GM12878 (cell line): ENCODE measurements around the gene PKM. TPM values are rescaled to one million over a fixed set of nuclear protein-coding genes. Genes with fewer than 3 reads are reported as not detected.

Experiments
- BRCA1 ChIP-seq: IDR thresholded peaks from 2 replicates; pipeline ENCODE4 v1.6.1; 2011; ENCODE audit warnings: low read depth, low read length, improper control_type of control experiment
- CBX3 ChIP-seq: fragments of 200-600 bp; sonication (generic); IDR thresholded peaks from 2 replicates; pipeline ENCODE4 v1.6.1; 2016; ENCODE audit warnings: low read depth, borderline replicate concordance
- CEBPB ChIP-seq, 2 experiments: fragments of 150-350 bp in 1 of 2; IDR thresholded peaks; 2 replicates each; pipeline ENCODE4 v1.6.1; 2012 to 2014; ENCODE audit warnings: low read depth in 2 of 2, low read length in 2 of 2, borderline replicate concordance in 1 of 2, inconsistent platforms in 1 of 2
- DPF2 ChIP-seq: fragments of 450-650 bp; IDR thresholded peaks from 2 replicates; pipeline ENCODE4 v1.6.1; 2017; ENCODE audit warnings: mild to moderate bottlenecking
- EED ChIP-seq: sonication (generic); IDR thresholded peaks from 2 replicates; pipeline ENCODE4 v1.6.1; 2016; ENCODE audit warnings: antibody characterized with exemption, low read depth
- ETV6 ChIP-seq, 2 experiments: fragments of 450-650 bp in 1 of 2; IDR thresholded peaks in 1 of 2; conservative IDR thresholded peaks in 1 of 2; 2 replicates each; pipeline ENCODE4 v1.6.1; 2014; ENCODE audit warnings: antibody characterized with exemption in 1 of 2, borderline replicate concordance in 1 of 2, low read depth in 1 of 2, mild to moderate bottlenecking in 1 of 2, moderate library complexity in 1 of 2
- FOXK2 ChIP-seq: fragments of 450-650 bp; IDR thresholded peaks from 2 replicates; pipeline ENCODE4 v1.6.1; 2017; ENCODE audit warnings: mild to moderate bottlenecking, moderate library complexity
- JUND ChIP-seq: IDR thresholded peaks from 2 replicates; pipeline ENCODE4 v1.6.1; 2012; ENCODE audit warnings: low read depth, mild to moderate bottlenecking, low read length, improper control_type of control experiment, moderate library complexity
- MEF2B ChIP-seq: fragments of 450-650 bp; IDR thresholded peaks from 2 replicates; pipeline ENCODE4 v1.6.1; 2018; ENCODE audit warnings: mild to moderate bottlenecking, moderate library complexity; ENCODE audit not compliant: partially characterized antibody, poor library complexity, severe bottlenecking
- MYB ChIP-seq: fragments of 150-350 bp; IDR thresholded peaks from 2 replicates; pipeline ENCODE4 v1.6.1; 2014; ENCODE audit warnings: mild to moderate bottlenecking, low read depth, low read length, borderline replicate concordance
- PAX5 ChIP-seq: IDR thresholded peaks from 2 replicates; pipeline ENCODE4 v1.6.1; 2011; ENCODE audit warnings: low read depth, low read length, borderline replicate concordance
- POLR2AphosphoS2 ChIP-seq: IDR thresholded peaks from 2 replicates; pipeline ENCODE4 v1.6.1; 2011; ENCODE audit warnings: low read depth, mild to moderate bottlenecking, low read length, improper control_type of control experiment, moderate library complexity
- POU2F2 ChIP-seq: IDR thresholded peaks from 3 replicates; pipeline ENCODE4 v1.6.1; 2011; ENCODE audit warnings: low read depth, mild to moderate bottlenecking, low read length, borderline replicate concordance
- PRDM15 ChIP-seq: fragments of 450-650 bp; formaldehyde crosslinking; IDR thresholded peaks from 2 replicates; pipeline ENCODE4 v1.4.0; 2020; ENCODE audit warnings: mild to moderate bottlenecking, moderate library complexity
- SP1 ChIP-seq: IDR thresholded peaks from one replicate; pipeline ENCODE4 v1.6.1; 2011; ENCODE audit warnings: low read depth, low read length
- USF1 ChIP-seq: IDR thresholded peaks from 2 replicates; pipeline ENCODE4 v1.6.1; 2011; ENCODE audit warnings: borderline replicate concordance, low read depth, mild to moderate bottlenecking, moderate library complexity, mixed read lengths, low read length; ENCODE audit not compliant: insufficient read depth; ENCODE audit errors: extremely low read length
- ZBED1 ChIP-seq: IDR thresholded peaks from 2 replicates; pipeline ENCODE4 v1.6.1; 2016; ENCODE audit warnings: borderline replicate concordance
- ZNF217 ChIP-seq: fragments of 450-650 bp; IDR thresholded peaks from 2 replicates; pipeline ENCODE4 v1.6.1; 2017; ENCODE audit warnings: antibody characterized with exemption, mild to moderate bottlenecking
- ZSCAN29 ChIP-seq: fragments of 450-650 bp; IDR thresholded peaks from 2 replicates; pipeline ENCODE4 v1.6.1; 2017; ENCODE audit warnings: mild to moderate bottlenecking, moderate library complexity
- polyA plus RNA-seq, 11 experiments: library from polyadenylated mRNA; depleted of rRNA in 4 of 11; unstranded in 6 of 11; stranded (reverse) in 5 of 11; fragments of >200 nt; fragmentation: Nextera tagmentation in 4 of 11; fragmentation: Illumina TruSeq in 1 of 11; extraction: Ambion mirVana in 4 of 11; extraction: Trizol in 1 of 11; gene quantifications; 1 replicate in 1 of 11; 2 replicates in 10 of 11; pipeline versions ENCODE4 v1.2.1 to v1.2.3, GENCODE V29; 2011 to 2016; ENCODE audit warnings: inconsistent platforms in 2 of 11, missing spikeins in 2 of 11, low read depth in 1 of 11
- total RNA-seq, 4 experiments: library from RNA; depleted of rRNA in 3 of 4; stranded (reverse); fragments of >200 nt in 3 of 4; fragmentation: Illumina TruSeq in 1 of 4; extraction: Trizol in 1 of 4; gene quantifications; 2 replicates each; pipeline versions ENCODE4 v1.2.1 to v1.2.3, GENCODE V29; 2013 to 2021
- TF ChIP-seq, protein P1 (sequence below): IDR thresholded peaks from 2 replicates; pipeline ENCODE4 v1.6.1; 2012; ENCODE audit warnings: low read depth, low read length, improper control_type of control experiment
- TF ChIP-seq, protein P2 (sequence below): fragments of 450-650 bp; IDR thresholded peaks from 2 replicates; pipeline ENCODE4 v1.6.1; 2017; ENCODE audit warnings: mild to moderate bottlenecking, low read depth, inconsistent platforms; ENCODE audit not compliant: poor library complexity, severe bottlenecking

Gene PKM
- total and polyA plus RNA-seq, 10 of the 15 experiments (the other 5 are each of a cell fraction or from before 2014, with no cell fraction given) = 491 to 2,011 (median 1,433) TPM

- TF ChIP-seq, protein P1, sequence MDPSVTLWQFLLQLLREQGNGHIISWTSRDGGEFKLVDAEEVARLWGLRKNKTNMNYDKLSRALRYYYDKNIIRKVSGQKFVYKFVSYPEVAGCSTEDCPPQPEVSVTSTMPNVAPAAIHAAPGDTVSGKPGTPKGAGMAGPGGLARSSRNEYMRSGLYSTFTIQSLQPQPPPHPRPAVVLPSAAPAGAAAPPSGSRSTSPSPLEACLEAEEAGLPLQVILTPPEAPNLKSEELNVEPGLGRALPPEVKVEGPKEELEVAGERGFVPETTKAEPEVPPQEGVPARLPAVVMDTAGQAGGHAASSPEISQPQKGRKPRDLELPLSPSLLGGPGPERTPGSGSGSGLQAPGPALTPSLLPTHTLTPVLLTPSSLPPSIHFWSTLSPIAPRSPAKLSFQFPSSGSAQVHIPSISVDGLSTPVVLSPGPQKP = no peak
- no peak for TF ChIP-seq POU2F2
- no peak; the same call in 1 of the 2 replicates for TF ChIP-seq EED
- TF ChIP-seq, protein P2, sequence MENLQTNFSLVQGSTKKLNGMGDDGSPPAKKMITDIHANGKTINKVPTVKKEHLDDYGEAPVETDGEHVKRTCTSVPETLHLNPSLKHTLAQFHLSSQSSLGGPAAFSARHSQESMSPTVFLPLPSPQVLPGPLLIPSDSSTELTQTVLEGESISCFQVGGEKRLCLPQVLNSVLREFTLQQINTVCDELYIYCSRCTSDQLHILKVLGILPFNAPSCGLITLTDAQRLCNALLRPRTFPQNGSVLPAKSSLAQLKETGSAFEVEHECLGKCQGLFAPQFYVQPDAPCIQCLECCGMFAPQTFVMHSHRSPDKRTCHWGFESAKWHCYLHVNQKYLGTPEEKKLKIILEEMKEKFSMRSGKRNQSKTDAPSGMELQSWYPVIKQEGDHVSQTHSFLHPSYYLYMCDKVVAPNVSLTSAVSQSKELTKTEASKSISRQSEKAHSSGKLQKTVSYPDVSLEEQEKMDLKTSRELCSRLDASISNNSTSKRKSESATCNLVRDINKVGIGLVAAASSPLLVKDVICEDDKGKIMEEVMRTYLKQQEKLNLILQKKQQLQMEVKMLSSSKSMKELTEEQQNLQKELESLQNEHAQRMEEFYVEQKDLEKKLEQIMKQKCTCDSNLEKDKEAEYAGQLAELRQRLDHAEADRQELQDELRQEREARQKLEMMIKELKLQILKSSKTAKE = no peak
- no peak for TF ChIP-seq ETV6 (conservative IDR thresholded peaks at IDR 0.05 in 1 of 2, IDR thresholded peaks at IDR 0.05 in 1 of 2; ENCODE audit: borderline replicate concordance in 1 of 2, low read depth in 1 of 2)
- TF ChIP-seq USF1 = peak; percentile 97
- TF ChIP-seq MEF2B = no peak
- TF ChIP-seq FOXK2 = no peak
- no peak for TF ChIP-seq MYB
- TF ChIP-seq DPF2 = peak; percentile 49; the same call in 1 of the 2 replicates
- no peak for TF ChIP-seq CBX3
- TF ChIP-seq PAX5 = peak; percentile 47; the same call in 1 of the 2 replicates
- no peak for TF ChIP-seq ZBED1
- no peak for TF ChIP-seq ZNF217
- TF ChIP-seq PRDM15 (CRISPR knock-in tag) = no peak
- no peak for TF ChIP-seq CEBPB (IDR thresholded peaks at IDR 0.05; ENCODE audit: borderline replicate concordance in 1 of 2, low read depth in 2 of 2, low read length in 2 of 2)
- no peak for TF ChIP-seq ZSCAN29
- peak; percentile 28; the same call in 1 of the 2 replicates for TF ChIP-seq JUND
- no peak for TF ChIP-seq SP1
- no peak; the same call in 1 of the 2 replicates for TF ChIP-seq POLR2AphosphoS2
- TF ChIP-seq BRCA1 = no peak
Measured at GRCh38 chr15:72272213-72272996, 41.4 kb upstream of the PKM start, which contains the start of gene PARP6 (continued).
